Suprapubic skin (tissue), 4 donors: Measurements from ENCODE around the gene GARS1. TPM values are rescaled to one million over a fixed set of nuclear protein-coding genes. Genes with fewer than 3 reads are reported as not detected.

ENCODE experiments used
- DNase-seq, 2 donors: peaks; one replicate each; pipeline ENCODE4 v3.0.0-alpha.2; 2019; ENCODE audit warnings: low spot score in 2 of 2
- H3K27ac ChIP-seq: fragments of 200-600 bp; sonication (generic); one replicate; pipeline ENCODE4 v1.5.1; 2019
- H3K27me3 ChIP-seq: fragments of 200-600 bp; sonication (generic); one replicate; pipeline ENCODE4 v1.5.1; 2019
- H3K36me3 ChIP-seq: fragments of 200-600 bp; sonication (generic); one replicate; pipeline ENCODE4 v1.5.1; 2019
- H3K4me1 ChIP-seq: fragments of 200-600 bp; sonication (generic); one replicate; pipeline ENCODE4 v1.5.1; 2019
- H3K4me3 ChIP-seq: fragments of 200-600 bp; sonication (generic); one replicate; pipeline ENCODE4 v1.5.1; 2019; ENCODE audit warnings: mild to moderate bottlenecking
- H3K9me3 ChIP-seq: fragments of 200-600 bp; sonication (generic); one replicate; pipeline ENCODE4 v1.5.1; 2019
- EP300 ChIP-seq: sonication (generic); formaldehyde crosslinking; IDR thresholded peaks from one replicate; pipeline ENCODE4 v1.6.1; 2017; ENCODE audit warnings: antibody characterized with exemption
- POLR2A ChIP-seq, 2 donors: fragments of 450-650 bp; IDR thresholded peaks; one replicate each; pipeline ENCODE4 v1.6.1; 2017; ENCODE audit warnings: antibody characterized with exemption in 2 of 2, mild to moderate bottlenecking in 2 of 2, moderate library complexity in 2 of 2
- POLR2AphosphoS5 ChIP-seq, 3 donors: sonication (generic); formaldehyde crosslinking; IDR thresholded peaks; one replicate each; pipeline ENCODE4 v1.6.1; 2017; ENCODE audit warnings: antibody characterized with exemption in 3 of 3
- WGBS: methylation state at CpG from one replicate; pipeline ENCODE4 v1.1.5; 2018; 5-methylcytosine and 5-hydroxymethylcytosine counted together
- total RNA-seq, 4 donors: library from RNA; depleted of rRNA; stranded (reverse); fragments of >200 nt; gene quantifications; one replicate each; pipeline ENCODE4 v1.1.0, GENCODE V29; 2016
- TF ChIP-seq, protein P1 (sequence below), 2 donors: fragments of 200-600 bp in 1 of 2; fragments of 450-650 bp in 1 of 2; sonication (generic) in 1 of 2; IDR thresholded peaks; one replicate each; pipeline ENCODE4 v1.5.1; 2016 to 2019; ENCODE audit warnings: antibody characterized with exemption in 2 of 2, mild to moderate bottlenecking in 1 of 2, moderate library complexity in 1 of 2

GARS1 gene
- total RNA-seq, 4 donors from 2014 or later, result 72.5 to 116 (median 97.6) TPM

GRCh38 chr7:30557245-30557644 is 37.4 kb upstream of the GARS1 start:
- Histone ChIP-seq H3K27me3 (no peaks in the 10 kb centered on the region), H3K36me3 (peaks cover 5% of the 10 kb centered on the region), H3K9me3 (no peaks in the 10 kb centered on the region), H3K27ac (no peak overlapping the region), H3K4me1 (peaks cover 23% of the 10 kb centered on the region), H3K4me3 (no peak overlapping the region)
- no peak for DNase-seq
- TF ChIP-seq, protein P1, sequence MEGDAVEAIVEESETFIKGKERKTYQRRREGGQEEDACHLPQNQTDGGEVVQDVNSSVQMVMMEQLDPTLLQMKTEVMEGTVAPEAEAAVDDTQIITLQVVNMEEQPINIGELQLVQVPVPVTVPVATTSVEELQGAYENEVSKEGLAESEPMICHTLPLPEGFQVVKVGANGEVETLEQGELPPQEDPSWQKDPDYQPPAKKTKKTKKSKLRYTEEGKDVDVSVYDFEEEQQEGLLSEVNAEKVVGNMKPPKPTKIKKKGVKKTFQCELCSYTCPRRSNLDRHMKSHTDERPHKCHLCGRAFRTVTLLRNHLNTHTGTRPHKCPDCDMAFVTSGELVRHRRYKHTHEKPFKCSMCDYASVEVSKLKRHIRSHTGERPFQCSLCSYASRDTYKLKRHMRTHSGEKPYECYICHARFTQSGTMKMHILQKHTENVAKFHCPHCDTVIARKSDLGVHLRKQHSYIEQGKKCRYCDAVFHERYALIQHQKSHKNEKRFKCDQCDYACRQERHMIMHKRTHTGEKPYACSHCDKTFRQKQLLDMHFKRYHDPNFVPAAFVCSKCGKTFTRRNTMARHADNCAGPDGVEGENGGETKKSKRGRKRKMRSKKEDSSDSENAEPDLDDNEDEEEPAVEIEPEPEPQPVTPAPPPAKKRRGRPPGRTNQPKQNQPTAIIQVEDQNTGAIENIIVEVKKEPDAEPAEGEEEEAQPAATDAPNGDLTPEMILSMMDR (IDR thresholded peaks at IDR 0.05), result no peak
- no peak for TF ChIP-seq POLR2AphosphoS5 (IDR thresholded peaks at IDR 0.05)
- no peak for TF ChIP-seq EP300
- no peak for TF ChIP-seq POLR2A (IDR thresholded peaks at IDR 0.05)
- WGBS, result 74% methylated on average over 1 of the region's 1 CpG

DNA sequence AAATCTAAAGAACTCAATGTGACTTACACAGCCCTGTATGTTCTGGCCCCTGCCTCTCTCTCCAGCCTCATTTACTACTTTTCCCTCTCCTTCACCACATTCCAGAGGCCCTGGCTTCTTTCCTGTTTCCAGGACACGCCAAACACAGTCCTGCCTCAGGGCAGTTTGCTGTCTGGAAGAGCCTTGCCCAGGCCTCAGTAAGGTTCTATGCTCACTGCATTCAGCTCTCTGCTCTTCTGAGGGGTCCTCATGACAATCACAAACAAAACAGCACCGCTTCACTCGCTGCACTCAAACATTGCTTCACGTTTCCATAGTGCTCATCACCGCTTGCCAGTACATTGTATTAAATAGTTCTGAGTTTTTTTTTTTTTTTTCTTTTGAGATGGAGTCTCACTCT is 35.1 kb upstream of the GARS1 start:
- TF ChIP-seq, protein P1 (IDR thresholded peaks at IDR 0.05), result no peak
- no peak for TF ChIP-seq POLR2AphosphoS5 (IDR thresholded peaks at IDR 0.05)
- no peak for TF ChIP-seq POLR2A (IDR thresholded peaks at IDR 0.05)
- no peak for TF ChIP-seq EP300
- Histone ChIP-seq H3K36me3 (peaks cover 6% of the 10 kb centered on the region), H3K9me3 (no peaks in the 10 kb centered on the region), H3K4me1 (peaks cover 37% of the 10 kb centered on the region), H3K27ac (no peak overlapping the region), H3K4me3 (no peak overlapping the region), H3K27me3 (no peaks in the 10 kb centered on the region)
- 53% methylated on average over 5 of the region's 5 CpGs for WGBS
- no peak for DNase-seq

DNA sequence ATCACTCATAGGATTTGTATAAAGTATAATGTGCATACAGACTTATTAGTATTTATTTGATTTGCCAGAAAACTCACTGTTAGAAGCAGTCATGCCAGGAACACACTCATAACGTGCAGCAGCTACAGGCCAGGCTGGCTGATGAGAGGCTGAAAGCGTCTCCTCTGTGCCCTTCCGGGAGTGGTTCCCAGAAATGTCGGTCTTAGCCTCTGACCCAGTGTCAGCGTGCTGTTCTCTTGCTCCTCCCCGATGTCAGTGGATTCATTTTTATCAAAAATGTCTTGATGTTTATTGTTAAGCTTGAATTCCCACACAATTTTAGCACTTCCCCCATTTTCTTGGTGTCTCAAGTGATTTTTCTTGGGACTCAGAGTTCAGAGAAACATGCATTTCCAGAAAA is 33.3 kb upstream of the GARS1 start:
- WGBS, result 51% methylated on average over 6 of the region's 6 CpGs
- H3K4me1 ChIP-seq, result peaks cover 33% of the 10 kb centered on the region
- TF ChIP-seq EP300 (no peak), POLR2AphosphoS5 (IDR thresholded peaks at IDR 0.05) (no peak), POLR2A (IDR thresholded peaks at IDR 0.05) (no peak)
- TF ChIP-seq, protein P1 (IDR thresholded peaks at IDR 0.05), result no peak

GRCh38 chr7:30562498-30562897 is 32.2 kb upstream of the GARS1 start:
- H3K27ac ChIP-seq, result no peak overlapping the region

More for the DNA sequence above, 33.3 kb upstream of the GARS1 start:
- no peaks in the 10 kb centered on the region for H3K27me3 ChIP-seq
- DNase-seq, result no peak
- no peak overlapping the region for H3K4me3 ChIP-seq
- H3K27ac ChIP-seq, result peak overlapping the region; percentile 11
- H3K36me3 ChIP-seq, result peaks cover 11% of the 10 kb centered on the region
- H3K9me3 ChIP-seq, result no peaks in the 10 kb centered on the region

DNA sequence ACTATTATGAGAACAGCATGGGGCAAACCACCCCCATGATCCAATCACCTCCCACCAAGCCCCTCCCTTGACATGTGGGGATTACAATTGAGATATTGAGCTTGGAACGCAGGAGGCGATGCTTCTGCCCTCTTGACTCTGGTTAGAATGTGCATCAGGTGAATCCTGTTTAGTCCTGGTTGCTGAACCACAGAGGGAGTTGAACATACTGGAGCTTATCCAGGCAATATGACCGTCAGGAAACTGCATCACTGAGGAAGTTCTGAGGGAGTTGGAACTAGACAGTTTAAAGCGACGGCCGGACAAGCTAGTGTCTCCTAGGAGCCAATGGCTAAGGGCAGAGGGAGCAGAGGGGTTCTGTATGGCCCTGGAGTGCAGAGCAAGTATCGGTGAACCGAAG is 31.8 kb upstream of the GARS1 start:
- Histone ChIP-seq H3K27me3 (no peaks in the 10 kb centered on the region), H3K4me3 (no peak overlapping the region), H3K36me3 (peaks cover 26% of the 10 kb centered on the region), H3K4me1 (peaks cover 28% of the 10 kb centered on the region), H3K9me3 (no peaks in the 10 kb centered on the region), H3K27ac (peak overlapping the region; percentile 24)
- no peak for DNase-seq
- WGBS, result 79% methylated on average over 8 of the region's 8 CpGs
- TF ChIP-seq EP300 (no peak), POLR2A (IDR thresholded peaks at IDR 0.05) (no peak), POLR2AphosphoS5 (IDR thresholded peaks at IDR 0.05) (no peak)
- TF ChIP-seq, protein P1 (IDR thresholded peaks at IDR 0.05), result no peak

More at GRCh38 chr7:30562498-30562897, 32.2 kb upstream of the GARS1 start:
- H3K27me3 ChIP-seq, result no peaks in the 10 kb centered on the region
- H3K4me3 ChIP-seq, result no peak overlapping the region
- peaks cover 22% of the 10 kb centered on the region for H3K36me3 ChIP-seq
- peaks cover 28% of the 10 kb centered on the region for H3K4me1 ChIP-seq
- WGBS, result 63% methylated on average over 6 of the region's 6 CpGs
- no peaks in the 10 kb centered on the region for H3K9me3 ChIP-seq
- no peak for TF ChIP-seq POLR2A (IDR thresholded peaks at IDR 0.05)
- no peak for TF ChIP-seq EP300
- TF ChIP-seq, protein P1 (IDR thresholded peaks at IDR 0.05), result no peak
- no peak for TF ChIP-seq POLR2AphosphoS5 (IDR thresholded peaks at IDR 0.05)
- DNase-seq, result no peak
